ENCODE measurements around the gene PLCB2. TPM values are rescaled to one million over a fixed set of nuclear protein-coding genes. Genes with fewer than 3 reads are reported as not detected.
A peak's percentile ranks its signal among the peaks of the same experiment; 100 is the strongest.

The PLCB2 gene
- total and polyA plus RNA-seq, 9 of the 15 experiments (the other 6 are each of a cell fraction or from before 2014, with no cell fraction given) = 0.37 to 12.3 (median 8.0) TPM

DNA sequence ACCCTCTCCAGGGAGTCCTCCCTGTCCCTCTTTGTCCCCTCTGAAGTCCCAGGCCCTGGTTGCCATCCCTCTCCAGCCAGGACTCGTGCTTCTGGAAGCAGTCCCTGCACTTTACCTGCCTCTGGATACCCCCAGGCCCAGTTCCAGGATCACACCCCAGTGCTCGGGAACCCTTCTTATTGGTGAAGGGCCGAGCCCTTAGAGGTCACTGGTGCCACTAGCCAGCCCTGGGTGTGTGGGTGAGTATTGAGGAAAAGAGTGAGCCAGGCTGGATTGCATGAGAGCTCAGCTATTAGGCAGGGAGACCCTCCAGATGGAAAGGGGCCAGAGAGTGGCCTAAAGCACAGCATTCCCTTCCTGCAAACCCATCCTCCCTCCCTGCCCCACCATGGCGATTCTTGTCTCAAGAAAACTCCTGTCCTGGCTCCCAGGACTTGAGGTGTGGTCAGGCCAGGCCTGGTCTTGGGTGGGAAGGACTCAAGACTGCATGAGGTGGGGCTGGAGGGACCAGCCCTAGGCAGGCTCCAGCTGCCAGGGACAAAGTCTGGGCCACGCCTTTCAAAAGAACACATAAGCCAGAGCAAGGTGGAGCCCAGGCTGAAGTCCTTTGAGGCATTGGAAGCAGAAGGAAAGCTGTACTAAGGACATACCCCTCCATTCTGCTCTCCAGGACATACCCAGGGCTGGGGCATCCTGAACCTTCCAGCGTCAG, 38.3 kb upstream of the PLCB2 start:
- Histone ChIP-seq H3K79me2 (ENCODE audit: control insufficient read depth, insufficient read depth, low read length) (no peaks in the 10 kb centered on the region), H3K36me3 (ENCODE audit: control insufficient read depth, insufficient read depth, low read length) (no peaks in the 10 kb centered on the region), H3K4me2 (ENCODE audit: insufficient read depth, low read length) (no peak overlapping the region), H3K27me3 (ENCODE audit: control insufficient read depth in 2 of 2, insufficient read depth in 2 of 2, low read length in 2 of 2) (no peaks in the 10 kb centered on the region), H3K4me1 (replicated peaks in 1 of 2; ENCODE audit: control insufficient read depth in 2 of 2, insufficient read depth in 2 of 2, low read length in 2 of 2) (peaks cover 0 to 10% of the 10 kb centered on the region in 2 experiments; a peak in 2 of 5 replicates), H2AFZ (ENCODE audit: low read depth, low read length) (no peak overlapping the region), H3K9me3 (replicated peaks; ENCODE audit: control insufficient read depth, insufficient read depth, low read depth, low read length) (no peaks in the 10 kb centered on the region), H4K20me1 (replicated peaks; ENCODE audit: control insufficient read depth, insufficient read depth, low read length) (no peaks in the 10 kb centered on the region), H3K9me1 (ENCODE audit: control insufficient read depth, insufficient read depth, low read length) (no peaks in the 10 kb centered on the region), H3K27ac (ENCODE audit: extremely low read depth, low read depth, low read length) (no peak overlapping the region), H3K4me3 (no peak overlapping the region), H3K9ac (ENCODE audit: insufficient read depth in 1 of 2, low read depth in 2 of 2, low read length in 2 of 2) (0 out of 4 replicates have a peak overlapping the region, but pooled peaks of 1 of the 2 experiments have one; percentile 20)
- intact Hi-C loops (cut with micrococcal nuclease) (no loop called here), in situ Hi-C loops (cut with MboI) (loop anchor here (5.0 to 10.0 kb wide), 2 partner anchors 76 to 539 kb away; no protein-coding TSS in a partner anchor)
- no peak for TF ChIP-seq HMGN3 (IDR thresholded peaks at IDR 0.05; ENCODE audit: borderline replicate concordance, extremely low read depth, insufficient read length, low read depth, low read length)
- TF ChIP-seq, protein P1, sequence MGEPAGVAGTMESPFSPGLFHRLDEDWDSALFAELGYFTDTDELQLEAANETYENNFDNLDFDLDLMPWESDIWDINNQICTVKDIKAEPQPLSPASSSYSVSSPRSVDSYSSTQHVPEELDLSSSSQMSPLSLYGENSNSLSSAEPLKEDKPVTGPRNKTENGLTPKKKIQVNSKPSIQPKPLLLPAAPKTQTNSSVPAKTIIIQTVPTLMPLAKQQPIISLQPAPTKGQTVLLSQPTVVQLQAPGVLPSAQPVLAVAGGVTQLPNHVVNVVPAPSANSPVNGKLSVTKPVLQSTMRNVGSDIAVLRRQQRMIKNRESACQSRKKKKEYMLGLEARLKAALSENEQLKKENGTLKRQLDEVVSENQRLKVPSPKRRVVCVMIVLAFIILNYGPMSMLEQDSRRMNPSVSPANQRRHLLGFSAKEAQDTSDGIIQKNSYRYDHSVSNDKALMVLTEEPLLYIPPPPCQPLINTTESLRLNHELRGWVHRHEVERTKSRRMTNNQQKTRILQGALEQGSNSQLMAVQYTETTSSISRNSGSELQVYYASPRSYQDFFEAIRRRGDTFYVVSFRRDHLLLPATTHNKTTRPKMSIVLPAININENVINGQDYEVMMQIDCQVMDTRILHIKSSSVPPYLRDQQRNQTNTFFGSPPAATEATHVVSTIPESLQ (CRISPR knock-in tag; IDR thresholded peaks at IDR 0.05) = no peak
- no peak for TF ChIP-seq EP300 (IDR thresholded peaks at IDR 0.05; ENCODE audit: low read length)
- TF ChIP-seq DPF2 (IDR thresholded peaks at IDR 0.05) = no peak
- TF ChIP-seq HCFC1 (IDR thresholded peaks at IDR 0.05; ENCODE audit: low read depth, low read length) = no peak
- TF ChIP-seq KLF1 (tag; IDR thresholded peaks at IDR 0.05) = no peak
- no peak for TF ChIP-seq SP2 (IDR thresholded peaks at IDR 0.05; ENCODE audit: extremely low read depth, low read depth, low read length, poor library complexity, severe bottlenecking)
- TF ChIP-seq, protein P2, sequence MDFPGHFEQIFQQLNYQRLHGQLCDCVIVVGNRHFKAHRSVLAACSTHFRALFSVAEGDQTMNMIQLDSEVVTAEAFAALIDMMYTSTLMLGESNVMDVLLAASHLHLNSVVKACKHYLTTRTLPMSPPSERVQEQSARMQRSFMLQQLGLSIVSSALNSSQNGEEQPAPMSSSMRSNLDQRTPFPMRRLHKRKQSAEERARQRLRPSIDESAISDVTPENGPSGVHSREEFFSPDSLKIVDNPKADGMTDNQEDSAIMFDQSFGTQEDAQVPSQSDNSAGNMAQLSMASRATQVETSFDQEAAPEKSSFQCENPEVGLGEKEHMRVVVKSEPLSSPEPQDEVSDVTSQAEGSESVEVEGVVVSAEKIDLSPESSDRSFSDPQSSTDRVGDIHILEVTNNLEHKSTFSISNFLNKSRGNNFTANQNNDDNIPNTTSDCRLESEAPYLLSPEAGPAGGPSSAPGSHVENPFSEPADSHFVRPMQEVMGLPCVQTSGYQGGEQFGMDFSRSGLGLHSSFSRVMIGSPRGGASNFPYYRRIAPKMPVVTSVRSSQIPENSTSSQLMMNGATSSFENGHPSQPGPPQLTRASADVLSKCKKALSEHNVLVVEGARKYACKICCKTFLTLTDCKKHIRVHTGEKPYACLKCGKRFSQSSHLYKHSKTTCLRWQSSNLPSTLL (IDR thresholded peaks at IDR 0.05) = no peak
- no peak for TF ChIP-seq CBX1 (IDR thresholded peaks at IDR 0.05; ENCODE audit: low read depth)
- TF ChIP-seq, protein P3, sequence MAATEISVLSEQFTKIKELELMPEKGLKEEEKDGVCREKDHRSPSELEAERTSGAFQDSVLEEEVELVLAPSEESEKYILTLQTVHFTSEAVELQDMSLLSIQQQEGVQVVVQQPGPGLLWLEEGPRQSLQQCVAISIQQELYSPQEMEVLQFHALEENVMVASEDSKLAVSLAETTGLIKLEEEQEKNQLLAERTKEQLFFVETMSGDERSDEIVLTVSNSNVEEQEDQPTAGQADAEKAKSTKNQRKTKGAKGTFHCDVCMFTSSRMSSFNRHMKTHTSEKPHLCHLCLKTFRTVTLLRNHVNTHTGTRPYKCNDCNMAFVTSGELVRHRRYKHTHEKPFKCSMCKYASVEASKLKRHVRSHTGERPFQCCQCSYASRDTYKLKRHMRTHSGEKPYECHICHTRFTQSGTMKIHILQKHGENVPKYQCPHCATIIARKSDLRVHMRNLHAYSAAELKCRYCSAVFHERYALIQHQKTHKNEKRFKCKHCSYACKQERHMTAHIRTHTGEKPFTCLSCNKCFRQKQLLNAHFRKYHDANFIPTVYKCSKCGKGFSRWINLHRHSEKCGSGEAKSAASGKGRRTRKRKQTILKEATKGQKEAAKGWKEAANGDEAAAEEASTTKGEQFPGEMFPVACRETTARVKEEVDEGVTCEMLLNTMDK (IDR thresholded peaks at IDR 0.05; ENCODE audit: borderline replicate concordance, insufficient read depth, low read depth, low read length, poor library complexity, severe bottlenecking) = no peak
- no peak for TF ChIP-seq ZKSCAN3 (CRISPR knock-in tag; IDR thresholded peaks at IDR 0.05)
- no peak for TF ChIP-seq ZNF232 (CRISPR knock-in tag; IDR thresholded peaks at IDR 0.05)
- TF ChIP-seq ZNF140 (CRISPR knock-in tag; IDR thresholded peaks at IDR 0.05) = no peak
- TF ChIP-seq ZNF184 (CRISPR knock-in tag; IDR thresholded peaks at IDR 0.05) = no peak
- TF ChIP-seq TARDBP (IDR thresholded peaks at IDR 0.05) = no peak
- ATAC-seq (no peak), FAIRE-seq (no peak), DNase-seq (ENCODE audit: extremely low read depth in 1 of 4, low spot score in 3 of 4) (no peak)
- BruUV-seq (replicated peaks) = no TSS peak
- POLR2A ChIA-PET = interaction anchor here (1.8 kb wide), 1 partner anchor 11 kb away, joined by 7 read pairs; no protein-coding TSS in a partner anchor
- CTCF ChIA-PET (ENCODE audit: low intra/inter-chr PET ratio) = interaction anchor here (0.7 to 2.1 kb wide), 2 partner anchors 75 to 443 kb away, joined by 3 to 28 read pairs; no protein-coding TSS in a partner anchor
- 35% methylated on average over 6 of the region's 6 CpGs for WGBS (ENCODE audit: insufficient coverage, low coverage, missing lambda C conversion rate)
